Gastrocnemius medialis (tissue), 4 donors: ENCODE results near the gene C2CD3. TPM values are rescaled to one million over a fixed set of nuclear protein-coding genes. Genes with fewer than 3 reads are reported as not detected.
"Not testable (repeated sequence)": the region's sequence is repeated elsewhere in the genome, so short reads cannot be mapped to it uniquely, and the experiment has no call there.

Experiments used
- ATAC-seq, 2 donors: fragments of 150-250 bp; one replicate each; pipeline ENCODE4 v1.9.1; 2016
- DNase-seq, 2 donors: peaks; one replicate each; pipeline ENCODE4 v3.0.0-alpha.2; 2019
- H3K27ac ChIP-seq, 4 donors: fragments of 200-600 bp; sonication (generic); 1 replicate in 1 of 4; 2 replicates in 3 of 4; pipeline ENCODE4 v1.5.1; 2016 to 2018; ENCODE audit warnings: mild to moderate bottlenecking in 2 of 4, moderate library complexity in 1 of 4
- H3K27me3 ChIP-seq, 3 donors: fragments of 200-600 bp; sonication (generic) in 2 of 3; 1 replicate in 1 of 3; 2 replicates in 2 of 3; pipeline versions ENCODE4 v1.5.1 to v1.6.0; 2016 to 2019; ENCODE audit warnings: mild to moderate bottlenecking in 1 of 3, moderate library complexity in 1 of 3
- H3K36me3 ChIP-seq, 2 donors: fragments of 200-600 bp; sonication (generic) in 1 of 2; one replicate each; pipeline ENCODE4 v1.5.1; 2017 to 2018
- H3K4me1 ChIP-seq, 2 donors: fragments of 200-600 bp; sonication (generic) in 1 of 2; one replicate each; pipeline ENCODE4 v1.5.1; 2016 to 2017; ENCODE audit warnings: mild to moderate bottlenecking in 2 of 2
- H3K4me3 ChIP-seq, 4 donors: fragments of 200-600 bp; sonication (generic) in 3 of 4; 1 replicate in 1 of 4; 2 replicates in 3 of 4; pipeline ENCODE4 v1.5.1; 2016 to 2019; ENCODE audit warnings: mild to moderate bottlenecking in 2 of 4
- H3K9me3 ChIP-seq, 3 donors: fragments of 200-600 bp; sonication (generic) in 2 of 3; 1 replicate in 1 of 3; 2 replicates in 2 of 3; pipeline ENCODE4 v1.5.1; 2016 to 2019
- CTCF ChIP-seq, 5 experiments: fragments of 450-650 bp in 3 of 5; fragments of 200-600 bp in 2 of 5; sonication (generic) in 2 of 5; IDR thresholded peaks in 4 of 5; conservative IDR thresholded peaks in 1 of 5; 1 replicate in 4 of 5; 2 replicates in 1 of 5; pipeline ENCODE4 v1.5.1; 2016 to 2019; ENCODE audit warnings: antibody characterized with exemption in 5 of 5, mild to moderate bottlenecking in 3 of 5, moderate library complexity in 3 of 5
- POLR2A ChIP-seq, 2 donors: fragments of 450-650 bp; IDR thresholded peaks; one replicate each; pipeline ENCODE4 v1.6.1; 2017; ENCODE audit warnings: antibody characterized with exemption in 2 of 2, mild to moderate bottlenecking in 2 of 2, moderate library complexity in 2 of 2
- in situ Hi-C, 4 donors: fragments of 200-750 bp; cut with MboI; loops; one replicate each; pipeline versions ENCODE4 v1.15.0 to v1.8.0; 2017; ENCODE audit warnings: low sequenced_read_pairs in 4 of 4
- intact Hi-C: fragments of 100-400 bp; cut with DNase I; formaldehyde crosslinking; loops from one replicate; pipeline ENCODE4 v1.15.1; 2023; ENCODE audit warnings: low total_unique reads
- total RNA-seq, 4 donors: library from RNA; depleted of rRNA; stranded (reverse); fragments of >200 nt; gene quantifications; one replicate each; pipeline versions ENCODE4 v1.1.0 to v1.2.3, GENCODE V29; 2016

Gene C2CD3
- total RNA-seq, 4 donors from 2014 or later, result 13.8 to 33.2 (median 16.4) TPM

DNA sequence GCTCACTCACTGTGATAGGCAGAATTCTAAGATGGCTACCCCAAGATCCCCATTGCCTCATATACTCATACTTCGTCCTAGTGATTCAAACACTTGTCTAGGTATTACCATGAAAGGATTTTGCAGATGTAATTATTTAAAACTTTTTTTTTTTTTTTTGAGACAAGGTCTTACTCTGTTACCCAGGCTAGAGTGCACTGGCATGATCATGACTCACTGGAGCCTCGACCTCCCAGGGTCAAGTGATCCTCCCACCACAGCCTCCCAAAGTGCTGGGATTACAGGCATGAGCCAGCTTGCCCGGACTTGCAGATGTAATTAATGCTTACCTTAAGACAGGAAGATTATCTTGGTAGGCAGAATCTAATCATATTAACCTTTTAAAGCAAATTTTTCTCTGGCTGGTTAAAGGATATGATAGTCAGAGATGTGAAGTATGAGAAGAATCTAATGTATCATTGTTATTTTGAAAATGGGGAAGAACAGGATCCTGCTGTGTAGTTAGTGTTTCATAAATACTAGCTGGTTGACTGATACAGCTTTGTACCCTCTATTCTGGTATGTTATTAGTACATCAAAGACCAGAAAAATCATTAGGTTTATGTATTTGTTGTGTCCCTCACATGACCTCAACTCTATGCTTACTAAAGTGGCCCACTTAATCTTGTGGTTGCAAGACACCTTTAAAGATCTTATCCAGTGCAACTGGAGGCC is 35.5 kb downstream of the C2CD3 start:
- H3K36me3 ChIP-seq, result peaks cover 0 to 31% of the 10 kb centered on the region in 2 donors
- ATAC-seq (no peak), DNase-seq (no peak)
- in situ Hi-C loops, result no loop called here
- no peaks in the 10 kb centered on the region for H3K27me3 ChIP-seq
- H3K27ac ChIP-seq, result no peak overlapping the region
- H3K4me3 ChIP-seq, result no peak overlapping the region
- intact Hi-C loops, result no loop called here
- H3K9me3 ChIP-seq, result no peaks in the 10 kb centered on the region
- TF ChIP-seq POLR2A (IDR thresholded peaks at IDR 0.05) (no peak), CTCF (IDR thresholded peaks at IDR 0.05 in 4 of 5, conservative IDR thresholded peaks at IDR 0.05 in 1 of 5) (no peak)
- peaks cover 22 to 32% of the 10 kb centered on the region in 2 donors for H3K4me1 ChIP-seq

GRCh38 chr11:74134661-74135060 is 36.1 kb downstream of the C2CD3 start:
- Histone ChIP-seq H3K4me1 (peaks cover 22 to 26% of the 10 kb centered on the region in 2 donors), H3K9me3 (no peaks in the 10 kb centered on the region), H3K36me3 (peaks cover 0 to 31% of the 10 kb centered on the region in 2 donors), H3K27me3 (no peaks in the 10 kb centered on the region), H3K27ac (no peak overlapping the region), H3K4me3 (no peak overlapping the region)
- TF ChIP-seq CTCF (IDR thresholded peaks at IDR 0.05 in 4 of 5, conservative IDR thresholded peaks at IDR 0.05 in 1 of 5), result no peak
- ATAC-seq (no peak), DNase-seq (no peak)
- in situ Hi-C loops (no loop called here), intact Hi-C loops (no loop called here)

DNA sequence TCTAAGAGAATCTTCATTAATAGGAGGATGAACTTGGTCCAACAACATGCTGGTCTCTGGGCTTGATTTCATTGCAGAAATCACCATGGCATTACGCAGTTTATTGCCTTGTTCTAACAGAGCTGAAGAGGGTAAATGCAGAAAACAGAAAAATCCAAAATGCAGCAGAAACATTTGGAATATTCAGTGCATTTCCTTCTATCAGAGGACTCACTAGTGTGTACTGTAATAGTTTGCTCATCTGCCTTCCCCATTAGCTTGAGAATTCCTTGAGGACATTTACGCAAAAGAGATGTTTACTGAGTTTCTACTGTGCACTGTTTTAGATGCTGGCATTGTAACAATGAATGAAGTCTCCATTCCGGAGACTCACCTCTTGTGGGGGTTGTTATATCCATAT is 37.4 kb downstream of the C2CD3 start:
- ATAC-seq (no peak), DNase-seq (no peak)
- Histone ChIP-seq H3K4me3 (no peak overlapping the region), H3K4me1 (peaks cover 10 to 14% of the 10 kb centered on the region in 2 donors), H3K27me3 (no peaks in the 10 kb centered on the region), H3K27ac (no peak overlapping the region), H3K36me3 (peaks cover 0 to 31% of the 10 kb centered on the region in 2 donors), H3K9me3 (no peaks in the 10 kb centered on the region)
- in situ Hi-C loops, result no loop called here
- TF ChIP-seq CTCF (IDR thresholded peaks at IDR 0.05 in 4 of 5, conservative IDR thresholded peaks at IDR 0.05 in 1 of 5) (no peak), POLR2A (IDR thresholded peaks at IDR 0.05) (no peak)
- intact Hi-C loops, result no loop called here

- Histone ChIP-seq H3K27ac (no peak overlapping the region), H3K36me3 (peaks cover 0 to 31% of the 10 kb centered on the region in 2 donors), H3K4me3 (no peak overlapping the region), H3K4me1 (peaks cover 4 to 8% of the 10 kb centered on the region in 2 donors), H3K27me3 (no peaks in the 10 kb centered on the region), H3K9me3 (no peaks in the 10 kb centered on the region)
- intact Hi-C loops (no loop called here), in situ Hi-C loops (no loop called here)
- no peak for TF ChIP-seq CTCF (IDR thresholded peaks at IDR 0.05 in 4 of 5, conservative IDR thresholded peaks at IDR 0.05 in 1 of 5)
- TF ChIP-seq POLR2A (IDR thresholded peaks at IDR 0.05), result no peak
- DNase-seq (no peak), ATAC-seq (no peak)
These were observed 38.0 kb downstream of the C2CD3 start for GRCh38 chr11:74132833-74133232.

DNA sequence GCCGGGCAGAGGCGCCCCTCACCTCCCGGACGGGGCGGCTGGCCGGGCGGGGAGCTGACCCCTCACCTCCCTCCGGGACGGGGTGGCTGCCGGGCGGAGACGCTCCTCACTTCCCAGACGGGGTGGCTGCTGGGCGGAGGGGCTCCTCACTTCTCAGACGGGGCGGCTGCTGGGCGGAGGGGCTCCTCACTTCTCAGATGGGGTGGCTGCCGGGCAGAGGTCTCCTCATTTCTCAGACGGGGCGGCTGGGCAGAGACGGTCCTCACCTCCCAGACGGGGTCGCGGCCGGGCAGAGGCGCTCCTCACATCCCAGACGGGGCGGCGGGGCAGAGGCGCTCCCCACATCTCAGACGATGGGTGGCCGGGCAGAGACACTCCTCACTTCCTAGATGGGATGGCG is 41.7 kb downstream of the C2CD3 start:
- in situ Hi-C loops, H3K4me3 ChIP-seq, H3K27me3 ChIP-seq, H3K4me1 ChIP-seq, intact Hi-C loops, ATAC-seq, DNase-seq, H3K9me3 ChIP-seq, H3K27ac ChIP-seq: not testable (repeated sequence)
- H3K36me3 ChIP-seq, result peaks cover 0 to 14% of the 10 kb centered on the region in 2 donors
